A549 (cell line): ENCODE measurements around the gene AMIGO2. TPM values are rescaled to one million over a fixed set of nuclear protein-coding genes. Genes with fewer than 3 reads are reported as not detected.

ENCODE experiments used
- ATAC-seq, 2 experiments: fragments of 200-7000 bp in 1 of 2; fragments of >200 bp in 1 of 2; cut with Nextera tagmentation in 1 of 2; cut with Tn5 transposase in 1 of 2; 3 replicates each; pipeline versions ENCODE4 v1.8.0 to v1.9.1; 2018 to 2020; ENCODE audit warnings: mild to moderate bottlenecking in 1 of 2, moderate library complexity in 1 of 2
- CTCF ChIA-PET: fragments of 300-600 bp; sonication (Branson Sonifier 250); formaldehyde crosslinking; extraction: SDS; loops from one replicate; lab custom pipeline; 2021; ENCODE audit warnings: antibody characterized with exemption, inconsistent platforms; lab: Yijun Ruan, JAX
- POLR2A ChIA-PET: fragments of 350-600 bp; formaldehyde crosslinking; extraction: SDS; loops from one replicate; lab custom pipeline; 2021; ENCODE audit warnings: antibody characterized with exemption, inconsistent platforms; lab: Yijun Ruan, JAX
- DNase-seq, 2 experiments: peaks; one replicate each; pipeline versions ENCODE4 v3.0.0 to v3.0.0-alpha.2; 2011 to 2016; ENCODE audit warnings: low read depth in 1 of 2, low spot score in 1 of 2
- FAIRE-seq: peaks from 2 replicates; lab custom pipeline; 2011; peaks lifted over from hg19 to GRCh38; lab: Jason Lieb, UNC
- H3K27ac ChIP-seq, 2 experiments: fragments of >200 bp; sonication (Bioruptor Twin); formaldehyde crosslinking; 3 replicates each; pipeline ENCODE4 v1.5.1; 2016 to 2017
- H3K4me1 ChIP-seq: fragments of >200 bp; sonication (Bioruptor Twin); formaldehyde crosslinking; 3 replicates; pipeline ENCODE4 v1.6.1; 2016
- H3K4me2 ChIP-seq: fragments of >200 bp; sonication (Bioruptor Twin); formaldehyde crosslinking; 3 replicates; pipeline ENCODE4 v1.6.1; 2016
- H3K4me3 ChIP-seq: fragments of >200 bp; sonication (Bioruptor Twin); formaldehyde crosslinking; 3 replicates; pipeline ENCODE4 v1.5.1; 2016
- H3K9me3 ChIP-seq: fragments of >200 bp; sonication (Bioruptor Twin); formaldehyde crosslinking; 3 replicates; pipeline ENCODE4 v1.6.1; 2016
- BCL3 ChIP-seq: fragments of >200 bp; sonication (Bioruptor Twin); formaldehyde crosslinking; IDR thresholded peaks from 3 replicates; pipeline ENCODE4 v1.6.1; 2016
- CHD4 ChIP-seq: fragments of 200-600 bp; sonication (generic); IDR thresholded peaks from 2 replicates; pipeline ENCODE4 v1.6.1; 2016; ENCODE audit warnings: antibody characterized with exemption, mild to moderate bottlenecking, borderline replicate concordance
- EHF ChIP-seq: fragments of 250-450 bp; sonication (Bioruptor Pico); IDR thresholded peaks from 2 replicates; pipeline ENCODE4 v1.5.0; 2020; ENCODE audit warnings: mild to moderate bottlenecking
- FOXS1 ChIP-seq: fragments of 250-450 bp; sonication (Bioruptor Pico); IDR thresholded peaks from 2 replicates; pipeline ENCODE4 v1.5.0; 2020; ENCODE audit warnings: mild to moderate bottlenecking, moderate library complexity
- GATA3 ChIP-seq: IDR thresholded peaks from 2 replicates; pipeline ENCODE4 v1.6.1; 2012; ENCODE audit warnings: borderline replicate concordance
- HES2 ChIP-seq: fragments of >200 bp; sonication (Bioruptor Twin); formaldehyde crosslinking; IDR thresholded peaks from 2 replicates; pipeline ENCODE4 v1.6.1; 2016
- MAX ChIP-seq: IDR thresholded peaks from 2 replicates; pipeline ENCODE4 v1.6.1; 2012
- MYC ChIP-seq: IDR thresholded peaks from 2 replicates; pipeline ENCODE4 v1.6.1; 2012; ENCODE audit warnings: mild to moderate bottlenecking, inconsistent platforms, low read length, improper control_type of control experiment, borderline replicate concordance
- NFE2L2 ChIP-seq: fragments of 150-350 bp; conservative IDR thresholded peaks from 2 replicates; pipeline ENCODE4 v1.6.1; 2014; ENCODE audit warnings: low read length
- NR3C1 ChIP-seq: fragments of >200 bp; sonication (Bioruptor Twin); formaldehyde crosslinking; IDR thresholded peaks from 3 replicates; pipeline ENCODE4 v1.6.1; 2017
- POLR2AphosphoS2 ChIP-seq: conservative IDR thresholded peaks from 2 replicates; pipeline ENCODE4 v1.6.1; 2012; ENCODE audit warnings: low read length, improper control_type of control experiment, inconsistent platforms
- RCOR1 ChIP-seq: fragments of 150-350 bp; IDR thresholded peaks from 2 replicates; pipeline ENCODE4 v1.6.1; 2014; ENCODE audit warnings: antibody characterized with exemption, low read length, low read depth
- SREBF2 ChIP-seq: fragments of 450-650 bp; IDR thresholded peaks from 2 replicates; pipeline ENCODE4 v1.6.1; 2014; ENCODE audit warnings: mild to moderate bottlenecking, moderate library complexity
- USF2 ChIP-seq: fragments of 450-650 bp; IDR thresholded peaks from 2 replicates; pipeline ENCODE4 v1.6.1; 2014; ENCODE audit warnings: antibody characterized with exemption
- ZFP36 ChIP-seq: fragments of 450-650 bp; IDR thresholded peaks from 2 replicates; pipeline ENCODE4 v1.6.1; 2014; ENCODE audit warnings: borderline replicate concordance; ENCODE audit not compliant: partially characterized antibody
- ZSCAN20 ChIP-seq: fragments of 250-450 bp; sonication (Bioruptor Pico); IDR thresholded peaks from 2 replicates; pipeline ENCODE4 v1.8.0; 2022; ENCODE audit warnings: mild to moderate bottlenecking, moderate library complexity
- WGBS: methylation state at CpG from one replicate; pipeline ENCODE4 v1.1.6; 2017; ENCODE audit errors: missing lambda C conversion rate; 5-methylcytosine and 5-hydroxymethylcytosine counted together
- polyA plus RNA-seq, 4 experiments: library from polyadenylated mRNA; depleted of rRNA in 3 of 4; stranded (reverse); fragments of >200 nt; fragmentation: RNase III in 1 of 4; extraction: RNeasy Plus Mini Kit Qiagen cat#74134 plus additional on column Dnase treatment in 1 of 4; gene quantifications; 2 replicates in 3 of 4; 3 replicates in 1 of 4; pipeline ENCODE4 v1.2.3, GENCODE V29; 2011 to 2017
- TF ChIP-seq, protein P1 (sequence below): fragments of 250-450 bp; sonication (Bioruptor Pico); IDR thresholded peaks from 2 replicates; pipeline ENCODE4 v1.5.0; 2021; ENCODE audit warnings: mild to moderate bottlenecking, moderate library complexity, borderline replicate concordance

AMIGO2 gene
- polyA plus RNA-seq, 2 of the 4 experiments (the other 2 are of a cell fraction): 288 to 636 TPM

DNA sequence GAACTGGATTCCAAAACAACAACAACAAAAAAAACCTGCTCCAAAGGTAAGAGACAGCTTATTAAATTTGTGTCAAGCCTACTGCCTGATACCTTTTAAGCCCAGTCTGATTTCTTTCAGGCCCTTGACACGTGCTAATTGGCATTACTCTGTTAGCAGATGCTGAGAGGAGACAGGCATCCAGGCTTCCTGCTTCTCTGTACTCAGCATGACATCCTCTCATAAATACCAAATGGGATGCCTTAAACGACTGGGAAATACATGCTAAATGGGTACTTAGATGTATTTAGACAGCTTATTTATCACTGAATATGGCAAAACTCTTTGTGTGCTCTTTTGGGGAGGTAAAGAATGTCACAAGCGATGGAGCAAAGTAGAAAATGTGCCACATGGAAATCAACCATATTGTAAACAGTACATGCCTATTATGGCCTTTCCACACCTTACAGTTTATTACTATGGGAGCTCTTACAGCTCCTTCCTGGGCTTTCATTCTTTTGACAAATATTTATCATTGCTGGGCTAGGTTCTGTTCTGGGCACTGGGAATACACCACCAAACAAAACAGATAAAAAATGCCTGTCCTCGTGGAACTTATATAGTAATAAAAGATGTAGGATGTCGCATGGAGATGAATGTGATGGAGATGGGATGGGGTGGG, 11.9 kb downstream of the AMIGO2 start:
- no peak overlapping the region for H3K4me3 ChIP-seq
- DNase-seq: no peak
- POLR2A ChIA-PET: interaction anchor here (1.2 to 1.6 kb wide), 2 partner anchors 29 kb away, joined by 3 to 4 read pairs; no protein-coding TSS in a partner anchor
- 67% methylated on average over 5 of the region's 5 CpGs for WGBS
- H3K4me1 ChIP-seq: peaks cover 54% of the 10 kb centered on the region
- TF ChIP-seq CHD4 (no peak), BCL3 (no peak), SREBF2 (no peak)
- H3K4me2 ChIP-seq: no peak overlapping the region
- peak; percentile 81 for FAIRE-seq
- H3K9me3 ChIP-seq: 0 out of 3 replicates have a peak, but pooled peaks cover under 1% of the 10 kb centered on the region
- H3K27ac ChIP-seq: peak overlapping the region; percentile 2 to 63; a peak in 3 of 6 replicates
- no peak for ATAC-seq
- CTCF ChIA-PET: interaction anchor here (0.9 to 6.8 kb wide), 5 partner anchors 11 to 943 kb away, joined by 3 to 93 read pairs (median 14); partner anchors contain the start of genes AMIGO2 and PCED1B

DNA sequence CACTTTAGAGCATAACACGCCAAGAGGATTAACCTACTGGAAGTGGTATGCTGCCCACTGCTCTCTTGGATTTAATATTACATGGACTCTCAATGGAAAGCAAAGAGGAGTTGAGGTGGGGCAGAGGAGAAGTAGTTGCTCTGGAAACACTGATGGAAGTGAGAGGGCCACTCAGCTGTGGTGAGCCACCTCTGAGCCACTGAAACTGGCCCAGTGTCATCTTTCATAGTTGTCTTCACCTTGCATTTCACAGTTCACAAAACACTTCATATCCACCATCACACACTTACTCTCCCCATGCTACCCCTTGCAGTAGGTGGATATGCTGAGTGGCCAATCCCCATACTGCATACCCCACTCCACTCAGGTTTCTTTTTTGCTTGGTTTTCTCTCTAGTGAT, 12.6 kb downstream of the AMIGO2 start:
- CTCF ChIA-PET: interaction anchor here (1.5 to 6.8 kb wide), 3 partner anchors 12 to 942 kb away, joined by 3 to 93 read pairs (median 14); partner anchors contain the start of genes AMIGO2 and PCED1B
- no peak for ATAC-seq
- TF ChIP-seq NR3C1: no peak
- TF ChIP-seq FOXS1 (CRISPR knock-in tag): no peak
- no peak for TF ChIP-seq HES2
- TF ChIP-seq POLR2AphosphoS2: no peak
- no peak for TF ChIP-seq GATA3
- TF ChIP-seq EHF (CRISPR knock-in tag): no peak
- TF ChIP-seq MYC: no peak
- no peak for TF ChIP-seq ZSCAN20 (CRISPR knock-in tag)
- no peak for TF ChIP-seq USF2
- no peak for TF ChIP-seq RCOR1
- TF ChIP-seq NFE2L2: no peak
- TF ChIP-seq, protein P1, sequence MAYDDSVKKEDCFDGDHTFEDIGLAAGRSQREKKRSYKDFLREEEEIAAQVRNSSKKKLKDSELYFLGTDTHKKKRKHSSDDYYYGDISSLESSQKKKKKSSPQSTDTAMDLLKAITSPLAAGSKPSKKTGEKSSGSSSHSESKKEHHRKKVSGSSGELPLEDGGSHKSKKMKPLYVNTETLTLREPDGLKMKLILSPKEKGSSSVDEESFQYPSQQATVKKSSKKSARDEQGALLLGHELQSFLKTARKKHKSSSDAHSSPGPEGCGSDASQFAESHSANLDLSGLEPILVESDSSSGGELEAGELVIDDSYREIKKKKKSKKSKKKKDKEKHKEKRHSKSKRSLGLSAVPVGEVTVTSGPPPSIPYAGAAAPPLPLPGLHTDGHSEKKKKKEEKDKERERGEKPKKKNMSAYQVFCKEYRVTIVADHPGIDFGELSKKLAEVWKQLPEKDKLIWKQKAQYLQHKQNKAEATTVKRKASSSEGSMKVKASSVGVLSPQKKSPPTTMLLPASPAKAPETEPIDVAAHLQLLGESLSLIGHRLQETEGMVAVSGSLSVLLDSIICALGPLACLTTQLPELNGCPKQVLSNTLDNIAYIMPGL: no peak
- TF ChIP-seq MAX: no peak
- TF ChIP-seq ZFP36: no peak
- 93% methylated on average over 1 of the region's 1 CpG for WGBS
- no peak overlapping the region for H3K4me3 ChIP-seq
- H3K4me1 ChIP-seq: peaks cover 47% of the 10 kb centered on the region
- no peak for DNase-seq
- POLR2A ChIA-PET: no interaction called here
- H3K27ac ChIP-seq: peak overlapping the region in 1 of 2 experiments; percentile 63; a peak in 2 of 6 replicates
- no peak overlapping the region for H3K4me2 ChIP-seq
- 0 out of 3 replicates have a peak, but pooled peaks cover 2% of the 10 kb centered on the region for H3K9me3 ChIP-seq
- FAIRE-seq: no peak
